ENCODE results near the gene FRY.

The FRY gene

GRCh38 chr13:32017474-32017873 lies 14.1 kb upstream of the FRY start:
- no peak for TF ChIP-seq CTCF (IDR thresholded peaks at IDR 0.05; ENCODE audit: low read depth, low read length)
- no peak overlapping the region for H3K4me3 ChIP-seq (ENCODE audit: low read depth, low read length)

- H3K4me3 ChIP-seq (ENCODE audit: low read depth, low read length) = no peak overlapping the region
- TF ChIP-seq CTCF (IDR thresholded peaks at IDR 0.05; ENCODE audit: low read depth, low read length) = peak; percentile 77
Observed at GRCh38 chr13:32019612-32020233, 11.9 kb upstream of the FRY start.

- TF ChIP-seq CTCF (IDR thresholded peaks at IDR 0.05; ENCODE audit: low read depth, low read length) = no peak
- H3K4me3 ChIP-seq (ENCODE audit: low read depth, low read length) = no peak overlapping the region
Observed at GRCh38 chr13:32021785-32022184, 9.8 kb upstream of the FRY start.

- TF ChIP-seq CTCF (IDR thresholded peaks at IDR 0.05; ENCODE audit: low read depth, low read length) = no peak
- no peak overlapping the region for H3K4me3 ChIP-seq (ENCODE audit: low read depth, low read length)
Observed at GRCh38 chr13:32022311-32022710, 9.3 kb upstream of the FRY start.

GRCh38 chr13:32023096-32023495 lies 8.5 kb upstream of the FRY start:
- TF ChIP-seq CTCF (IDR thresholded peaks at IDR 0.05; ENCODE audit: low read depth, low read length) = no peak
- no peak overlapping the region for H3K4me3 ChIP-seq (ENCODE audit: low read depth, low read length)

GRCh38 chr13:32023698-32024097 lies 7.9 kb upstream of the FRY start:
- no peak overlapping the region for H3K4me3 ChIP-seq (ENCODE audit: low read depth, low read length)
- TF ChIP-seq CTCF (IDR thresholded peaks at IDR 0.05; ENCODE audit: low read depth, low read length) = no peak

GRCh38 chr13:32024750-32025149 lies 6.8 kb upstream of the FRY start:
- TF ChIP-seq CTCF (IDR thresholded peaks at IDR 0.05; ENCODE audit: low read depth, low read length) = no peak
- H3K4me3 ChIP-seq (ENCODE audit: low read depth, low read length) = no peak overlapping the region

All from WI38 (cell line).